ENCODE data around the gene PHF20.

DNA sequence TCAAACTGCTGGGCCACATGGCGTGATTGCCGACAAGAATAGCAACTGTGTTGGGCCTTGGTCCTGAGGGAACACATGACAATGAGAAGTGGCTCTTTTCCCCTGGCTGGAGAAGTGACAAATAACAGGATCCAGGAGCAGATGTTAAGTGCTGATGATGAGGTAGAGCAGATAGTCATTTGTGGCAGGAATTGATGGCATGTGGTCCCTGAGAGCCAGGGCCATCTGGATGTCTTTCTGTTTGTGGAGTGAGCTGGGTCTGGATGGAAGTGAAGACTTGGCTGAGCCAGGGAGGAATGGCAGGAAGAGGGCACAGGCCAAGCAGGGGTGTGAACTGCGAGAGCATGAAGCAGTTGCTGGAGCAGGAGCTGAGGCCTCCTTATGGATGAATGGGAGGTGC lies 114.7 kb downstream of the PHF20 start:
- TF ChIP-seq ZNF274 (IDR thresholded peaks at IDR 0.05; ENCODE audit: low read depth, low read length): no peak
- no peak for TF ChIP-seq YY1 (IDR thresholded peaks at IDR 0.05; ENCODE audit: insufficient read depth, insufficient read length)
